Measurements from ENCODE around the gene TNNI2.

GRCh38 chr11:1866226-1866625 lies 27.4 kb downstream of the TNNI2 start:
- no peak for TF ChIP-seq CTCF (IDR thresholded peaks at IDR 0.05)
- no peak for TF ChIP-seq POLR2A (IDR thresholded peaks at IDR 0.05)
- TF ChIP-seq EP300 (IDR thresholded peaks at IDR 0.05) = no peak
